GM12873 (cell line): ENCODE results near the gene NCKAP5.

Experiments used
- CTCF ChIP-seq: IDR thresholded peaks from 2 replicates; pipeline ENCODE4 v1.5.1; 2012; ENCODE audit warnings: low read depth, mild to moderate bottlenecking, moderate library complexity, low read length, control low read depth; ENCODE audit not compliant: insufficient read depth; ENCODE audit errors: missing control alignments

The NCKAP5 gene

GRCh38 chr2:133522204-133522603 lies 46.1 kb downstream of the NCKAP5 start:
- no peak for TF ChIP-seq CTCF

GRCh38 chr2:133521146-133521745 lies 47.0 kb downstream of the NCKAP5 start:
- no peak for TF ChIP-seq CTCF

- TF ChIP-seq CTCF, result peak; percentile 45
Measured at GRCh38 chr2:133519677-133520076, 48.6 kb downstream of the NCKAP5 start.

GRCh38 chr2:133518700-133519344 lies 49.4 kb downstream of the NCKAP5 start:
- no peak for TF ChIP-seq CTCF

- no peak for TF ChIP-seq CTCF
Measured at GRCh38 chr2:133517876-133518275, 50.4 kb downstream of the NCKAP5 start.

- TF ChIP-seq CTCF, result no peak
Measured at GRCh38 chr2:133516405-133517026, 51.7 kb downstream of the NCKAP5 start.

- TF ChIP-seq CTCF, result no peak
Measured at GRCh38 chr2:133515271-133515670, 53.0 kb downstream of the NCKAP5 start.
